Measurements from ENCODE around the gene MIGA1. TPM values are rescaled to one million over a fixed set of nuclear protein-coding genes. Genes with fewer than 3 reads are reported as not detected.

The MIGA1 gene
- total and polyA plus RNA-seq, 10 of the 15 experiments (the other 5 are each of a cell fraction or from before 2014, with no cell fraction given), result 1.3 to 7.2 (median 4.2) TPM

DNA sequence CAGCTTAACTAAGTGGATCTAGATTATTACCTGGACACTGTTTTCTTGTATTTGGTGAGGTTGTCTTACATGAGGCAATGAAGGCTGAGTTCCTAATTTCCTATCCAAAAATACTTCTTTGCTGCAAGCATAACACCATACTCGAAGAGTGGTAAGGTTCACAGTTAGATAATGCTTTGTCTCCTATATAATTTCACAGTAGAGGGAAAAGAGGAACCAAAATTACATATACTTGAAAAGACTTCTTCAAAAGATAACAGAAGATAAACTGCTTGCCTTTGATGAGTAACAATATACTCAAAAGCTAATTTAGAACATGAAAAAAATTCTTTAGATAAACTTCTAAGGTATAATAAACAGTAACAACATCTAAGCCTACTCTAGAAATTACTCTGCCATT is 40.2 kb upstream of the MIGA1 start (continued):
- TF ChIP-seq, protein P1, sequence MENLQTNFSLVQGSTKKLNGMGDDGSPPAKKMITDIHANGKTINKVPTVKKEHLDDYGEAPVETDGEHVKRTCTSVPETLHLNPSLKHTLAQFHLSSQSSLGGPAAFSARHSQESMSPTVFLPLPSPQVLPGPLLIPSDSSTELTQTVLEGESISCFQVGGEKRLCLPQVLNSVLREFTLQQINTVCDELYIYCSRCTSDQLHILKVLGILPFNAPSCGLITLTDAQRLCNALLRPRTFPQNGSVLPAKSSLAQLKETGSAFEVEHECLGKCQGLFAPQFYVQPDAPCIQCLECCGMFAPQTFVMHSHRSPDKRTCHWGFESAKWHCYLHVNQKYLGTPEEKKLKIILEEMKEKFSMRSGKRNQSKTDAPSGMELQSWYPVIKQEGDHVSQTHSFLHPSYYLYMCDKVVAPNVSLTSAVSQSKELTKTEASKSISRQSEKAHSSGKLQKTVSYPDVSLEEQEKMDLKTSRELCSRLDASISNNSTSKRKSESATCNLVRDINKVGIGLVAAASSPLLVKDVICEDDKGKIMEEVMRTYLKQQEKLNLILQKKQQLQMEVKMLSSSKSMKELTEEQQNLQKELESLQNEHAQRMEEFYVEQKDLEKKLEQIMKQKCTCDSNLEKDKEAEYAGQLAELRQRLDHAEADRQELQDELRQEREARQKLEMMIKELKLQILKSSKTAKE (IDR thresholded peaks at IDR 0.05; ENCODE audit: low read depth, poor library complexity, severe bottlenecking), result no peak
- no peak for TF ChIP-seq CBX5 (IDR thresholded peaks at IDR 0.05; ENCODE audit: low read depth)
- TF ChIP-seq, protein P2, sequence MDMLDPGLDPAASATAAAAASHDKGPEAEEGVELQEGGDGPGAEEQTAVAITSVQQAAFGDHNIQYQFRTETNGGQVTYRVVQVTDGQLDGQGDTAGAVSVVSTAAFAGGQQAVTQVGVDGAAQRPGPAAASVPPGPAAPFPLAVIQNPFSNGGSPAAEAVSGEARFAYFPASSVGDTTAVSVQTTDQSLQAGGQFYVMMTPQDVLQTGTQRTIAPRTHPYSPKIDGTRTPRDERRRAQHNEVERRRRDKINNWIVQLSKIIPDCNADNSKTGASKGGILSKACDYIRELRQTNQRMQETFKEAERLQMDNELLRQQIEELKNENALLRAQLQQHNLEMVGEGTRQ (IDR thresholded peaks at IDR 0.05; ENCODE audit: borderline replicate concordance, low read depth, low read length), result no peak
- no peak for TF ChIP-seq RB1 (IDR thresholded peaks at IDR 0.05; ENCODE audit: borderline replicate concordance)

DNA sequence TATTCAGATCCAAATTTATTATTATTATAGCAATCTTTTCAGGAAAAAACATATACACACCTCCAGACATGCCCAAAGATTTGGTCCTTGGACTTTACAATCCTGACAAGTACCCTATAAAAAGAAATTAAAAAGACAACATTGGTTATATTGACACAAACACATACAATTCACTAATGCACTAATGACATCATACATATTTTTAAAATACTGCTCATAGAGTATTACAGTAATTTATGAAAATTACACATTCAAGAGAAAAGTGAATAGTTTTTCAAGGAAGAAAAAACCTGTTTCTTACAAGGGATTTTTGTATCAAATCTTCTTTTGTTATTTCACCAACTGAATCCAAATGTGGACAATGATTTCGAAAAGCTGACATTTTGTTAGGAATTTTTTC is 38.1 kb upstream of the MIGA1 start:
- intact Hi-C loops (cut with micrococcal nuclease; ENCODE audit: unreplicated experiment), result no loop called here
- ChIA-PET POLR2A (no interaction called here), CTCF (interaction anchor here (1.0 kb wide), 1 partner anchor 159 kb away, joined by 3 read pairs; no protein-coding TSS in a partner anchor), RAD21 (ENCODE audit: unreplicated experiment) (no interaction called here), SMC1A (ENCODE audit: uncharacterized antibody, unreplicated experiment) (no interaction called here)
- peaks cover 0 to 10% of the 10 kb centered on the region in 2 experiments; a peak in 3 of 4 replicates for H3K36me3 ChIP-seq (ENCODE audit: control insufficient read depth in 2 of 2, insufficient read depth in 2 of 2, low read length in 1 of 2)
- H3K4me2 ChIP-seq (ENCODE audit: control insufficient read depth, insufficient read depth), result no peak overlapping the region
- no peak overlapping the region for H3K9ac ChIP-seq (ENCODE audit: control insufficient read depth, insufficient read depth, low read length)
- H3K4me1 ChIP-seq (ENCODE audit: control insufficient read depth, insufficient read depth, low read length), result no peaks in the 10 kb centered on the region
- DNase-seq (ENCODE audit: low read depth, low spot score) (no peak), FAIRE-seq (no peak), ATAC-seq (no peak)
- peaks cover 8% of the 10 kb centered on the region for H3K79me2 ChIP-seq (ENCODE audit: control insufficient read depth, insufficient read depth, low read length)
- no peaks in the 10 kb centered on the region; the same call in 2 of the 3 replicates for H3K9me3 ChIP-seq (replicated peaks; ENCODE audit: control insufficient read depth, insufficient read depth, low read length)
- TF ChIP-seq NR2C2 (IDR thresholded peaks at IDR 0.05; ENCODE audit: borderline replicate concordance, control insufficient read depth, insufficient read length, low read depth) (no peak), LARP7 (IDR thresholded peaks at IDR 0.05) (no peak), MYC (IDR thresholded peaks at IDR 0.05; ENCODE audit: insufficient read depth, insufficient read length, insufficient replicate concordance, low read length, severe bottlenecking) (no peak), CHD1 (IDR thresholded peaks at IDR 0.05; ENCODE audit: low read depth, low read length) (no peak), CHD2 (IDR thresholded peaks at IDR 0.05; ENCODE audit: borderline replicate concordance, low read depth, low read length) (no peak), ZSCAN29 (IDR thresholded peaks at IDR 0.05) (no peak)
- in situ Hi-C loops (cut with MboI), result no loop called here
- no TSS peak for BruUV-seq (replicated peaks)
- no peak overlapping the region for H2AFZ ChIP-seq (ENCODE audit: control insufficient read depth, low read depth, low read length)
- WGBS (ENCODE audit: insufficient coverage, insufficient replicate concordance, low lambda C conversion rate, missing lambda C conversion rate), result 94% methylated on average over 1 of the region's 1 CpG
- H3K27me3 ChIP-seq (replicated peaks in 1 of 2; ENCODE audit: control insufficient read depth in 2 of 2, insufficient read depth in 2 of 2, low read length in 1 of 2), result no peaks in the 10 kb centered on the region
- H3K4me3 ChIP-seq, result no peak overlapping the region
- H4K20me1 ChIP-seq (ENCODE audit: control insufficient read depth, insufficient read depth), result no peaks in the 10 kb centered on the region
- H3K27ac ChIP-seq (ENCODE audit: control insufficient read depth, insufficient read depth), result no peak overlapping the region

Data from GM12878 (cell line).